ENCODE measurements around the gene PARD3B.

DNA sequence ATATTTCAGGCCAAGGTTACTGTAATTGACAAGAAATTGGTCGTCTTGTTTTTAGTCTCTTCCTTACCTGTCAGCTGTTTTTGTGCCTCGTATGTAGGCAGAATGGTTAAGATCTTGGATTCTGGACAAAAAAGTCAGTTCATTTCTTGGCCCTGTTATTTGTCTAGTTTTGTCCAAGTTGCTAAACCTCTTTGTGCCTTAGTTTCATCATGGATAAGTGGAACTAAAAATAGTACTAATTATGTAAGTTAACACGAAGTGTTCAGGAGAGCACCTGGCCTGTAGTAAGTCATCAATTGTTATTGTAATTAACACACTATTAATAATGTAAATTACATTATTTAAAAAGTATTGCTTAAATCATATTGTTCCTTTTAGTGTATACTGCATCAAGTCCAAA, 148.0 kb downstream of the PARD3B start:
- TF ChIP-seq ZBTB33 (IDR thresholded peaks at IDR 0.05) (no peak), RCOR1 (conservative IDR thresholded peaks at IDR 0.05; ENCODE audit: low read depth, low read length) (no peak), SPI1 (IDR thresholded peaks at IDR 0.05; ENCODE audit: borderline replicate concordance, insufficient read depth, low read depth, low read length) (no peak), POLR2A (IDR thresholded peaks at IDR 0.05; ENCODE audit: low read depth, low read length) (no peak), CEBPZ (IDR thresholded peaks at IDR 0.05; ENCODE audit: low read depth, low read length) (no peak), PKNOX1 (IDR thresholded peaks at IDR 0.05) (no peak), EGR1 (IDR thresholded peaks at IDR 0.05; ENCODE audit: borderline replicate concordance in 1 of 2, low read depth in 2 of 2, low read length in 2 of 2) (no peak), RAD21 (IDR thresholded peaks at IDR 0.05; ENCODE audit: insufficient read depth, low read depth, low read length) (no peak), GABPA (IDR thresholded peaks at IDR 0.05; ENCODE audit: low read depth) (no peak), EP300 (IDR thresholded peaks at IDR 0.05; ENCODE audit: borderline replicate concordance in 1 of 2, control insufficient read depth in 1 of 2, low read depth in 2 of 2, low read length in 2 of 2) (no peak), MYC (IDR thresholded peaks at IDR 0.05; ENCODE audit: insufficient read depth, insufficient read length, insufficient replicate concordance, low read length, severe bottlenecking) (no peak), NRF1 (conservative IDR thresholded peaks at IDR 0.05; ENCODE audit: low read depth, low read length) (no peak)
- TF ChIP-seq, protein P1, sequence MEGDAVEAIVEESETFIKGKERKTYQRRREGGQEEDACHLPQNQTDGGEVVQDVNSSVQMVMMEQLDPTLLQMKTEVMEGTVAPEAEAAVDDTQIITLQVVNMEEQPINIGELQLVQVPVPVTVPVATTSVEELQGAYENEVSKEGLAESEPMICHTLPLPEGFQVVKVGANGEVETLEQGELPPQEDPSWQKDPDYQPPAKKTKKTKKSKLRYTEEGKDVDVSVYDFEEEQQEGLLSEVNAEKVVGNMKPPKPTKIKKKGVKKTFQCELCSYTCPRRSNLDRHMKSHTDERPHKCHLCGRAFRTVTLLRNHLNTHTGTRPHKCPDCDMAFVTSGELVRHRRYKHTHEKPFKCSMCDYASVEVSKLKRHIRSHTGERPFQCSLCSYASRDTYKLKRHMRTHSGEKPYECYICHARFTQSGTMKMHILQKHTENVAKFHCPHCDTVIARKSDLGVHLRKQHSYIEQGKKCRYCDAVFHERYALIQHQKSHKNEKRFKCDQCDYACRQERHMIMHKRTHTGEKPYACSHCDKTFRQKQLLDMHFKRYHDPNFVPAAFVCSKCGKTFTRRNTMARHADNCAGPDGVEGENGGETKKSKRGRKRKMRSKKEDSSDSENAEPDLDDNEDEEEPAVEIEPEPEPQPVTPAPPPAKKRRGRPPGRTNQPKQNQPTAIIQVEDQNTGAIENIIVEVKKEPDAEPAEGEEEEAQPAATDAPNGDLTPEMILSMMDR (IDR thresholded peaks at IDR 0.05 in 2 of 3, conservative IDR thresholded peaks at IDR 0.05 in 1 of 3; ENCODE audit: control insufficient read depth in 2 of 3, extremely low read depth in 1 of 3, insufficient read depth in 1 of 3, low read depth in 3 of 3, low read length in 3 of 3): no peak
- TF ChIP-seq, protein P2, sequence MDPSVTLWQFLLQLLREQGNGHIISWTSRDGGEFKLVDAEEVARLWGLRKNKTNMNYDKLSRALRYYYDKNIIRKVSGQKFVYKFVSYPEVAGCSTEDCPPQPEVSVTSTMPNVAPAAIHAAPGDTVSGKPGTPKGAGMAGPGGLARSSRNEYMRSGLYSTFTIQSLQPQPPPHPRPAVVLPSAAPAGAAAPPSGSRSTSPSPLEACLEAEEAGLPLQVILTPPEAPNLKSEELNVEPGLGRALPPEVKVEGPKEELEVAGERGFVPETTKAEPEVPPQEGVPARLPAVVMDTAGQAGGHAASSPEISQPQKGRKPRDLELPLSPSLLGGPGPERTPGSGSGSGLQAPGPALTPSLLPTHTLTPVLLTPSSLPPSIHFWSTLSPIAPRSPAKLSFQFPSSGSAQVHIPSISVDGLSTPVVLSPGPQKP (IDR thresholded peaks at IDR 0.05; ENCODE audit: low read depth, low read length): no peak
